Astrocyte (in vitro differentiated cells and primary cell): ENCODE data around the gene PDE4DIP. TPM values are rescaled to one million over a fixed set of nuclear protein-coding genes. Genes with fewer than 3 reads are reported as not detected.
A peak's percentile ranks its signal among the peaks of the same experiment; 100 is the strongest.
"Not testable (repeated sequence)": the region's sequence is repeated elsewhere in the genome, so short reads cannot be mapped to it uniquely, and the experiment has no call there.

Source experiments
- DNase-seq: peaks from one replicate; pipeline ENCODE4 v3.0.0-alpha.2; 2010; ENCODE audit warnings: low read depth
- FAIRE-seq: peaks from 2 replicates; lab custom pipeline; 2011; peaks lifted over from hg19 to GRCh38; lab: Jason Lieb, UNC
- H2AFZ ChIP-seq: 2 replicates; pipeline ENCODE4 v1.6.0; 2012; ENCODE audit warnings: low read depth, low read length, inconsistent platforms
- H3K27ac ChIP-seq: 2 replicates; pipeline ENCODE4 v1.5.1; 2011; ENCODE audit warnings: low read depth, low read length, inconsistent platforms
- H3K27me3 ChIP-seq: 2 replicates; pipeline ENCODE4 v1.6.0; 2011; ENCODE audit warnings: low read length, inconsistent platforms; ENCODE audit not compliant: insufficient read depth
- H3K36me3 ChIP-seq: 2 replicates; pipeline ENCODE4 v1.5.1; 2011; ENCODE audit warnings: low read length, inconsistent platforms; ENCODE audit not compliant: insufficient read depth
- H3K4me1 ChIP-seq: 2 replicates; pipeline ENCODE4 v1.5.1; 2011; ENCODE audit warnings: low read length, inconsistent platforms; ENCODE audit not compliant: insufficient read depth
- H3K4me2 ChIP-seq: 2 replicates; pipeline ENCODE4 v1.6.0; 2012; ENCODE audit warnings: low read length, inconsistent platforms
- H3K4me3 ChIP-seq: 2 replicates; pipeline ENCODE4 v1.5.1; 2011; ENCODE audit warnings: low read depth, mild to moderate bottlenecking, low read length, inconsistent platforms; ENCODE audit not compliant: insufficient read depth
- H3K79me2 ChIP-seq: 2 replicates; pipeline ENCODE4 v1.6.0; 2012; ENCODE audit warnings: mild to moderate bottlenecking, low read length, inconsistent platforms; ENCODE audit not compliant: insufficient read depth
- H3K9ac ChIP-seq: 2 replicates; pipeline ENCODE4 v1.6.0; 2012; ENCODE audit warnings: mild to moderate bottlenecking, low read length, inconsistent platforms
- H3K9me3 ChIP-seq: 2 replicates; pipeline ENCODE4 v1.5.1; 2012; ENCODE audit warnings: low read depth, mild to moderate bottlenecking, low read length, inconsistent platforms; ENCODE audit not compliant: insufficient read depth
- H4K20me1 ChIP-seq: 2 replicates; pipeline ENCODE4 v1.6.0; 2012; ENCODE audit warnings: low read length, inconsistent platforms; ENCODE audit not compliant: insufficient read depth
- H3K27ac Mint-ChIP-seq: one replicate; pipeline ENCODE4 v1.8.0; 2021; ENCODE audit warnings: mild to moderate bottlenecking, mixed read lengths; ENCODE audit not compliant: unreplicated experiment
- H3K27me3 Mint-ChIP-seq: one replicate; pipeline ENCODE4 v1.8.0; 2021; ENCODE audit warnings: low read depth, mixed read lengths; ENCODE audit not compliant: unreplicated experiment
- H3K36me3 Mint-ChIP-seq: one replicate; pipeline ENCODE4 v1.8.0; 2021; ENCODE audit warnings: low read depth, mixed read lengths; ENCODE audit not compliant: unreplicated experiment
- H3K4me1 Mint-ChIP-seq: one replicate; pipeline ENCODE4 v1.8.0; 2021; ENCODE audit warnings: low read depth, mixed read lengths; ENCODE audit not compliant: unreplicated experiment
- H3K4me3 Mint-ChIP-seq: one replicate; pipeline ENCODE4 v1.8.0; 2021; ENCODE audit warnings: mild to moderate bottlenecking, moderate library complexity, mixed read lengths; ENCODE audit not compliant: unreplicated experiment
- H3K9me3 Mint-ChIP-seq: one replicate; pipeline ENCODE4 v1.8.0; 2021; ENCODE audit warnings: mild to moderate bottlenecking, mixed read lengths; ENCODE audit not compliant: unreplicated experiment
- total RNA-seq: library from RNA; stranded (reverse); gene quantifications from 2 replicates; pipeline ENCODE4 v1.2.1, GENCODE V29; 2021

Gene PDE4DIP
- total RNA-seq, 1 donor from 2014 or later, result 41.6 TPM

DNA sequence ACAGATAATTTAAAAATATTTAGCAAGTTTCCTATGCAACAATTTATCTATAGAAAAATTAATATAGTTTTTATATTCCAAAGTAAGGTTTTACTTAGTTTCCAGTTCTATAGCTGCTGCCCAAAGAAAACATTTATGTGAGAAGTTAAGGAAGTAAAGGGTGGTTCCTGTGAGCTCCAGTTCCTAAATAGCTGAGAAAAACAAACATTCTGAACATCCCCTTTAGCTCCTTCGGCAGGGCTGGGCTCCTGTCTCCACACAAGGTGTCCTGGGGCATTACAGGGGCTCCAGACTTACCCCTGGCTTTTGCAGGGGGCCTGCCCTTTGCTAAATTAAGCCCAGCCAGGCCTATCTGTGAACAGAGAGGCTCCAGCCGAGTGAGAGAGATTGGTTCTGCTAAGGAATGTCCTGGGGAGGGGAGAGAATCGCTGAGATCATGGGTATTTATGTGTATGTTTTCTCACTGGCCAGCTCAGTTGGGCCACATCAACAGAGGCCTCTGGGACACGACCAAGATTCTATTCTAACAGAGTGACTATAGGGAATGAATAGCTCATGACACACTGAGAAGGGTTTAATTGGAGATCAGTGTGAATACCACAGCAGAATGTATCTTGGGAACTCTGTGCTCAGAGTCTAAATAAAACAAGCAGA is 72.6 kb downstream of the PDE4DIP start:
- not testable (repeated sequence) for H3K4me2 ChIP-seq, H3K4me1 Mint-ChIP-seq, H3K27ac Mint-ChIP-seq, H3K4me3 ChIP-seq, H3K27me3 Mint-ChIP-seq, H3K36me3 Mint-ChIP-seq, H3K4me3 Mint-ChIP-seq, H2AFZ ChIP-seq, H4K20me1 ChIP-seq, H3K36me3 ChIP-seq, H3K9me3 ChIP-seq, H3K79me2 ChIP-seq, DNase-seq, H3K27me3 ChIP-seq, H3K9me3 Mint-ChIP-seq, H3K9ac ChIP-seq, H3K4me1 ChIP-seq
- peak overlapping the region; percentile 53 for H3K27ac ChIP-seq
- peak; percentile 82 for FAIRE-seq

DNA sequence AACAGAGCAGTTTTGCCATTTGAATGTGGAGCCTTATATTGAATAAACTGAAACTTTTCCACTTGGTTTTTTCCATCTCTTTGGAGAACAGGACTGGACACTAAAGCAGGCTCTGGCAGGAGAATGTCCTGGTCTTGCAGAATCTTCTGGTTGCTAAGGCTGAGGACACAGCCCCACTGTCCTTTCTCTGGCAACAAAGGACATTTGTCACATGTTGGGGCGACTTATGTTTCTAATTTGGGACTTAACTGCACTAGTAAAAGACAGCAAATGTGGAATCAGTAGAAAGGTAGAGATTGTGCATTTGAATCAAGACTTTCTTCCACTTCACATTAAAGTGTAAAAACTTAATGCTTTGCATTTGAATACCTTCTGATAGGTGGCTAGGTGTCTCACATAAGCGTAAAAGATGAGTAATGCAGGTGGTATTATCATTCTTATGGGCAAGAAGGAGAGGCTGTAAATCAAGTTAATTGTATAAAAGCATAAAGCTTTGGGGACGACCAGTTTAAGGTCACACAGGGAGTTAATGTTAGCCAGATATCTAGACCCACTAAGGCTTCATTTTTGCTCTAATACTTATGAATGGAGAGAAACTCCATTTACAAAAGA is 74.7 kb downstream of the PDE4DIP start:
- H3K27me3 ChIP-seq, H3K36me3 Mint-ChIP-seq, H3K27ac Mint-ChIP-seq, H2AFZ ChIP-seq, H3K4me1 Mint-ChIP-seq, DNase-seq, H3K36me3 ChIP-seq, H3K4me1 ChIP-seq, H3K79me2 ChIP-seq, H3K9me3 Mint-ChIP-seq, H3K4me3 Mint-ChIP-seq, H3K27ac ChIP-seq, H3K9me3 ChIP-seq, H3K27me3 Mint-ChIP-seq, H3K4me2 ChIP-seq, H3K9ac ChIP-seq, FAIRE-seq, H4K20me1 ChIP-seq, H3K4me3 ChIP-seq: not testable (repeated sequence)

DNA sequence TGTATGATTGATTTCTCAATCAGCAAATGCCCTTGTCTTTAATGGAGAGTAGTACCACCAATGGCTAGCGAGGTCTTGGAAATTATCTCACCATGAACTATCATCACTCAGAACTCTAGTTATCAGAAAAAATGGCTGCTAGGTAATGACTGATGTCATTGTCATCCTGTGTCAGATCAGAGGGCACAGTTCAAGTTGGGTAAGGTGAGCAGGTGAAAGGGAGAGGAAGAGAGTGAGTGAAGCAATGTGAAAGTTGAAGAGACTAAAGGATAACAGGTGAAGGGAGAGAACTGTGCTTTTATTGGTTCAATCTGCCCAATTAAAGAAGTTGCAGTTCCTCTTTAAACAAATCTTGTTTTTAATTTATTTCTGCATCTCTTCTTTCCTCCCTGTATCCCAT is 76.8 kb downstream of the PDE4DIP start:
- not testable (repeated sequence) for H3K4me3 ChIP-seq, H3K4me2 ChIP-seq, H4K20me1 ChIP-seq, H3K4me1 Mint-ChIP-seq, H3K9ac ChIP-seq, H3K27me3 Mint-ChIP-seq, H3K79me2 ChIP-seq, H3K27ac ChIP-seq, H3K27ac Mint-ChIP-seq, H3K9me3 Mint-ChIP-seq, H3K36me3 ChIP-seq, H3K27me3 ChIP-seq, DNase-seq, H2AFZ ChIP-seq, FAIRE-seq, H3K4me1 ChIP-seq, H3K4me3 Mint-ChIP-seq, H3K9me3 ChIP-seq, H3K36me3 Mint-ChIP-seq

DNA sequence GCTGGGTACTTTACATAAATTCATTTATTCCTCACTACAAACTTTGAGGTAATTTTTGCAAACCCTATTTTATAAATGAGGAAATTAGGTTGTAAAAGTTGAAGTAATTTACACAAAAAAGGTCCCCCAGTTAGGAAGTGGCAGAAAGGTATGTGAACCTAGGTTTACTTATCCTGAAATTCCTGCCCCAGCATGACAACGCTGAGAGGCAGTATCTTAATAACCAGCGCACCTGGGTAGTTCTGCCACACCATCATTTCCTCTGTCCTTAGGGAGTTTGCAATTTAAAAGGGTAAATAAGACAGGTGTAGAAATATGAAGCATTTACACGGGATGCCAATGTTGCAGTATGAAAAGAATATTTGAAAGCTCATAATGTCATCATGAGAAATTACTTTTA is 79.6 kb downstream of the PDE4DIP start:
- not testable (repeated sequence) for FAIRE-seq, H4K20me1 ChIP-seq, H3K27ac Mint-ChIP-seq

DNA sequence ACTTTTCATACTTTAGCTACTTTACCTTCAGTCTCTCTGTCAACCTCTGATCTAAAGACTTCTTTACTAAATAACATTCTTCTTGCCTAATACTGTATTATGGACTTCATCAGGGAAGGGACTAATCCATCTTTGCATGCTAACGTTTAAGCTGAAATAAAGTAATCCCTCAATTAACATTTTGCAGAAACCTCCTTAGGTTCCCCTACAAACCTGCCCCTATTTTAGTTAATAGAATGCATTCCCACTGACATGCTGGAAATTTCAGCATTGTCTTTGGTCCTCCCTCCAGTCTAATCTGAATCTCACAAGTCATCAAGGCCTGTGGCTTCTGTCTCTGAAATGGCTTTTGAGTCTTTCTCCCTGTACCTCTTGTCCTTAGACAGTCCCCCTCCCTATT is 83.4 kb downstream of the PDE4DIP start:
- not testable (repeated sequence) for H3K4me2 ChIP-seq, H3K9me3 Mint-ChIP-seq, DNase-seq, H3K27me3 ChIP-seq, H3K4me1 ChIP-seq, H3K4me1 Mint-ChIP-seq, H3K36me3 ChIP-seq, H3K9ac ChIP-seq, H3K9me3 ChIP-seq, H3K27ac ChIP-seq, H3K27ac Mint-ChIP-seq, H3K36me3 Mint-ChIP-seq, FAIRE-seq, H3K4me3 Mint-ChIP-seq, H3K79me2 ChIP-seq, H3K27me3 Mint-ChIP-seq, H2AFZ ChIP-seq, H4K20me1 ChIP-seq, H3K4me3 ChIP-seq

More for the DNA sequence above, 79.6 kb downstream of the PDE4DIP start:
- H3K36me3 ChIP-seq, H3K9me3 ChIP-seq, H3K9ac ChIP-seq, H3K4me1 ChIP-seq, H3K27ac ChIP-seq, H3K4me2 ChIP-seq, H3K36me3 Mint-ChIP-seq, H3K79me2 ChIP-seq, H3K9me3 Mint-ChIP-seq, H2AFZ ChIP-seq, DNase-seq, H3K27me3 Mint-ChIP-seq, H3K4me3 ChIP-seq, H3K27me3 ChIP-seq, H3K4me1 Mint-ChIP-seq, H3K4me3 Mint-ChIP-seq: not testable (repeated sequence)

DNA sequence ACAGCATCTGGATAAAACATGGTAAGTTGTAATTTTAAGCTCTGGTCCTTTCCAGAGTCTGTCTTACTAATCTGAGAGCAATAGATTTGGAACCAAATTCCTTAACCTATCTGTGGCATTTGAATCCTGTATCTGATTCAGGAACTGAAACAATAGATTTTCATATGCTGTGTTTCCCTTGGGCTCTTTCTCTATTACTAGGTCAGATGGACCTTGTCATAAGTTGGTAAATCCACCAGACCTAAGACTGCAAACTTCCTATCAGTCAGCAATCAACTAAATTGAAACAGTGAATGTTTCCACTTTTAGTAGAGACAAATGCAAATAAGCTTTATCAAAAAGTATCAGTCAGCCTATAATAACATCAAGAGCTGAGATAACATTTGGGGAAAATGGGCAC is 85.0 kb downstream of the PDE4DIP start:
- H3K4me1 Mint-ChIP-seq, DNase-seq, FAIRE-seq, H2AFZ ChIP-seq, H3K79me2 ChIP-seq, H3K27me3 Mint-ChIP-seq, H4K20me1 ChIP-seq, H3K4me2 ChIP-seq, H3K36me3 ChIP-seq, H3K4me3 Mint-ChIP-seq, H3K9me3 ChIP-seq, H3K4me1 ChIP-seq, H3K36me3 Mint-ChIP-seq, H3K27me3 ChIP-seq, H3K4me3 ChIP-seq, H3K27ac ChIP-seq, H3K9ac ChIP-seq, H3K9me3 Mint-ChIP-seq, H3K27ac Mint-ChIP-seq: not testable (repeated sequence)
